ENCODE measurements around the gene KIF3C.
A peak's percentile ranks its signal among the peaks of the same experiment; 100 is the strongest.

Gene KIF3C

GRCh38 chr2:25951071-25951547 is 31.2 kb downstream of the KIF3C start:
- TF ChIP-seq MYC (IDR thresholded peaks at IDR 0.05; ENCODE audit: low read depth, low read length) (no peak), POLR2A (IDR thresholded peaks at IDR 0.05; ENCODE audit: extremely low read depth, insufficient read length) (no peak), MAX (IDR thresholded peaks at IDR 0.05; ENCODE audit: low read depth, low read length) (no peak), CTCF (IDR thresholded peaks at IDR 0.05; ENCODE audit: low read depth, low read length) (peak; percentile 96)
- H3K4me3 ChIP-seq (ENCODE audit: low read depth, low read length): no peak overlapping the region
- DNase-seq (ENCODE audit: low read depth): peak; percentile 87

GRCh38 chr2:25948437-25948836 is 33.9 kb downstream of the KIF3C start:
- no peak for TF ChIP-seq MYC (IDR thresholded peaks at IDR 0.05; ENCODE audit: low read depth, low read length)
- TF ChIP-seq MAX (IDR thresholded peaks at IDR 0.05; ENCODE audit: low read depth, low read length): no peak
- TF ChIP-seq CTCF (IDR thresholded peaks at IDR 0.05; ENCODE audit: low read depth, low read length): no peak
- no peak for TF ChIP-seq POLR2A (IDR thresholded peaks at IDR 0.05; ENCODE audit: extremely low read depth, insufficient read length)
- H3K4me3 ChIP-seq (ENCODE audit: low read depth, low read length): no peak overlapping the region
- no peak for DNase-seq (ENCODE audit: low read depth)

GRCh38 chr2:25941042-25941441 is 41.3 kb downstream of the KIF3C start:
- TF ChIP-seq MYC (IDR thresholded peaks at IDR 0.05; ENCODE audit: low read depth, low read length): no peak
- TF ChIP-seq POLR2A (IDR thresholded peaks at IDR 0.05; ENCODE audit: extremely low read depth, insufficient read length): no peak
- no peak for TF ChIP-seq MAX (IDR thresholded peaks at IDR 0.05; ENCODE audit: low read depth, low read length)
- no peak for TF ChIP-seq CTCF (IDR thresholded peaks at IDR 0.05; ENCODE audit: low read depth, low read length)
- no peak overlapping the region for H3K4me3 ChIP-seq (ENCODE audit: low read depth, low read length)
- DNase-seq (ENCODE audit: low read depth): no peak

- TF ChIP-seq MYC (IDR thresholded peaks at IDR 0.05; ENCODE audit: low read depth, low read length) (no peak), MAX (IDR thresholded peaks at IDR 0.05; ENCODE audit: low read depth, low read length) (no peak), POLR2A (IDR thresholded peaks at IDR 0.05; ENCODE audit: extremely low read depth, insufficient read length) (no peak), CTCF (IDR thresholded peaks at IDR 0.05; ENCODE audit: low read depth, low read length) (no peak)
- no peak overlapping the region for H3K4me3 ChIP-seq (ENCODE audit: low read depth, low read length)
- DNase-seq (ENCODE audit: low read depth): no peak
Observed at GRCh38 chr2:25939257-25939668, 43.0 kb downstream of the KIF3C start.

GRCh38 chr2:25938345-25938744 is 44.0 kb downstream of the KIF3C start:
- TF ChIP-seq MAX (IDR thresholded peaks at IDR 0.05; ENCODE audit: low read depth, low read length): no peak
- no peak for TF ChIP-seq MYC (IDR thresholded peaks at IDR 0.05; ENCODE audit: low read depth, low read length)
- no peak for TF ChIP-seq POLR2A (IDR thresholded peaks at IDR 0.05; ENCODE audit: extremely low read depth, insufficient read length)
- TF ChIP-seq CTCF (IDR thresholded peaks at IDR 0.05; ENCODE audit: low read depth, low read length): no peak
- H3K4me3 ChIP-seq (ENCODE audit: low read depth, low read length): no peak overlapping the region
- DNase-seq (ENCODE audit: low read depth): no peak
